ENCODE data around the gene DENND4C.

GRCh38 chr9:19298436-19299000, 68.0 kb downstream of the DENND4C start:
- TF ChIP-seq FOXP2 (optimal IDR thresholded peaks at IDR 0.05; ENCODE audit: borderline replicate concordance, extremely low read depth, extremely low read length, insufficient read depth) = no peak
- TF ChIP-seq REST (IDR thresholded peaks at IDR 0.05; ENCODE audit: insufficient read depth in 1 of 2, low read depth in 2 of 2, low read length in 2 of 2) = no peak
- TF ChIP-seq POLR2AphosphoS5 (IDR thresholded peaks at IDR 0.05; ENCODE audit: low read depth, low read length) = no peak

Measured in PFSK-1 (cell line).